Measurements from ENCODE around the gene ZC3H10.
A peak's percentile ranks its signal among the peaks of the same experiment; 100 is the strongest.

Gene ZC3H10

DNA sequence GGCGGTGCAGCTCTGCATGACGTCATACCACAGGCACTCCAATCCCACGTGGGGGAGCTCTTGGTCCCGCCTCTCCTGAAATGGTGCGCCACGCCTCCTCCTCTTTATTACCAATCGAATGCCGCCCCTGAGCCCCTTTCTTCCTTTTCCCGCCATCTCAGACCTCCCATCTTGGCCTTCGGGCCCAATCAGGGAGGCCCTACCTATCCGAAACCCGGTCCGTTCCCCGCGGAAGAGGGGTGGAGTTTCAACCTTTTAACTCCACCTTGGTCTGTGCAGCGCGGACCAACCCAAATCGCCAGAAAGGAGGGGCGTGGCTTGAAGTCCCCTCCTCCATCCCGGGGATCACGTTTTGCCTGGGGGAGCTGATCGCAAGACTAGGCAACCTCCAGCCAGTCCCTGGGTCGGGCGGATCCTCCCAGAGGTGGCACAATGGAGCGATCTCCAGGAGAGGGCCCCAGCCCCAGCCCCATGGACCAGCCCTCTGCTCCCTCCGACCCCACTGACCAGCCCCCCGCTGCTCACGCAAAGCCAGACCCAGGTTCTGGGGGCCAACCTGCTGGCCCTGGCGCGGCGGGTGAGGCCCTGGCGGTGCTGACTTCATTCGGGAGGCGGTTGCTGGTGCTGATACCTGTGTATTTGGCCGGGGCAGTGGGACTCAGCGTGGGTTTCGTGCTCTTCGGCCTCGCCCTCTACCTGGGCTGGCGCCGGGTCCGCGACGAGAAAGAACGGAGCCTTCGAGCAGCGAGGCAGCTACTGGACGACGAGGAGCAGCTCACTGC lies 10.0 kb downstream of the ZC3H10 start, which contains the start of gene ESYT1:
Gene ESYT1, plus strand, starts transcription at position 380 of the 782 bp plus-strand sequence. Its CDS starts 53 bp downstream, at position 433.
- peak; percentile 92 for DNase-seq (ENCODE audit: low spot score)

DNA sequence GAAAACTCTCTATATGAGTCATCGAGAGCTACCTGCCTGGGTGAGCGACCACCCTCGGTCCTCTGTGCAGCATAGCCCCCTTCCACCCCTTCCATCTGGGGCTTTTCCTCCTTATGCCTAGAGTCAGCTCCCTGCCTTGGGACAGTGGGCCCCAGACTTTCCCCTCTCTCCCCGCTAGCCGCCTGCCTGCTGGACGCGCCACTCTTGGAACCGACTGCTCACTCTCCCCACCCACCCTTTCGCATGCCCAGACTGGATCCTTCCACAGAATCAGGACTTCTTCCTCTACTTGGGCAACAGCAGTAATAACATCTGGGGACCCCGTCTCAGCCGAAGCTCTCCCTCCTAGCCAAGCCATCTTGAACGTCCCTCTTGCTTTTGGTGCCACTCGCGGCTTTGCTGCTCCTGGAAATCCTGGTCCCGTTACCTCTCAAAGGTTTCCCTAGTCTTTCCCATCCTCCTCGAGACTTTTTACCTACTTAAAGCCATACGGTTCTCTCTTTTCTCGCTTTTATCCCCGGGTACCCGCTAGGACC lies 10.7 kb downstream of the ZC3H10 start:
- no peak for DNase-seq (ENCODE audit: low spot score)

GRCh38 chr12:56129206-56129941 lies 11.3 kb downstream of the ZC3H10 start:
- DNase-seq (ENCODE audit: low spot score), result no peak

DNA sequence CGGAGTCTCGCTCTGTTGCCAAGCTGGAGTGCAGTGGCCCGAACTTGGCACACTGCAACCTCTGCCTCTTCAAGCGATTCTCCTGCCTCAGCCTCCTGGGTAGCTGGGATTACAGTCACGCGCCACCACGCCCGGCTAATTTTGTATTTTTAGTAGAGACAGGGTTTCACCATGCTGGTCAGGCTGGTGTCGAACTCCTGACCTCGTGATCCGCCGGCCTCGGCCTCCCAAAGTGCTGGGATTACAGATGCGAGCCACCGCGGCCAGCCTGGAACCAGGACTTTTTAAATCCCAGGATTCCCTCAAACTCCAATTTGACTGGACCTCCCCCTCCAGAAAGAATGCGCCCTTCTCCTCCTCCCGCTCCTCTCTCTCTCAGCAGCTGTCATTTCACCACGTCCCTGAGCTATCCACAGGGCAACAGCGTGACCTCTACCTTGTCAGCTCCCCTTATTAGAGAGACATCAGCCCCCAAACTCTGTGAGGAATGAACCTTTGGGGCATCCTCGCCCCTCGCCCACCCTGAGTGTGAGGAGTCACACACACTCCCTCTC lies 12.0 kb downstream of the ZC3H10 start:
- DNase-seq (ENCODE audit: low spot score), result no peak

GRCh38 chr12:56130876-56131275 lies 12.8 kb downstream of the ZC3H10 start:
- DNase-seq (ENCODE audit: low spot score), result no peak

DNA sequence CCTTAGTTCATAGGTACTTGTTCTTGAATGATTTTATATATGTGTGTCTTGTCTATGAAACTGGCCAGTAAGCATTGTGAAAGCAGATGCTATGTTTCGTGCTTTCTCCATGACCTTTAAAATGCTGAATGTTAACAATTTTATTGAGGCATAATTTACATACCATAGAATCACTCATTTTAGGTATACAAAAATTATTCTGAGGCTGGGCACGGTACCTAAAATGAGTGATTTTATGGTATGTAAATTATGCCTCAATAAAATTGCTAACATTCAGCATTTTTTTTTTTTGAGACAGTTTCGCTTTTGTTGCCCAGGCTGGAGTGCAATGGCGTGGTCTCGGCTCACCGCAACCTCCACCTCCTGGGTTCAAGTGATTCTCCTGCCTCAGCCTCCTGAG lies 16.8 kb downstream of the ZC3H10 start:
- no peak for DNase-seq (ENCODE audit: low spot score)

- no peak for DNase-seq (ENCODE audit: low spot score)
These were observed 19.9 kb downstream of the ZC3H10 start for GRCh38 chr12:56137853-56138571.

GRCh38 chr12:56141946-56142784 lies 24.1 kb downstream of the ZC3H10 start:
- no peak for DNase-seq (ENCODE audit: low spot score)

DNA sequence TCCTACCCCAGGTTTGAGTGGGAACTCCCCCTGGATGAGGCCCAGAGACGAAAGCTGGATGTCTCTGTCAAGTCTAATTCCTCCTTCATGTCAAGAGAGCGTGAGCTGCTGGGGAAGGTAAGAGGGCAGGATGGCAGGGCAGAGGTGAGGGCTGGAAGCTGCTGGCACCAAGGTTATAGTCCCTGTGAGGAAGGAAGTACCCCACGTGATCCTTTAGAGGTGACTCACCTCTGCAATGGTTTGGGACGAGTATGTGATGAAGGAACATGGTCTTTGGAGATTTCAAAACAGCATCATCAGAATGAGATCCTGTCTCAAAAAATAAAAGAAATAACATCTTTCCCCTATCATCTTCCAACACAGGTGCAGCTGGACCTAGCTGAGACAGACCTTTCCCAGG lies 25.2 kb downstream of the ZC3H10 start:
- no peak for DNase-seq (ENCODE audit: low spot score)

DNA sequence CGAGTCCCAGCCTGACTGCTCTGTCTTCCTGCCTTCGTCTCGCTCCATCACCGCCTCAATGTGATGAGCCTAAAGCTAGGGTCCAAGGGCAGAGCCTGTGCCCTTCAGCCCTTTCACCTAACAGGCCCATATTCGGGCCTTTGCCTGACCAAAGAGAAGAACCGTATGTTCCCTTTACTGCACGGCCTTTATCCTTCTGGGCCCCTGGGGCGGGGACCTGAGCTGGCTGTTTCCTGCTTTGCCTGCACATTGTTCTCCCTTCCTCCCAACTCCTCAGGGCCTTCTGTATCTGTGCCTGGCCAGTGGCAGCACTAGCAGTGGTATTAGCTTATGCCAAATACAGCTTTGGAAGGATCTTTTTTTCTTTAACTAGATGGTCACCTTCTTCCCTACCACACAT lies 25.8 kb downstream of the ZC3H10 start:
- DNase-seq (ENCODE audit: low spot score), result no peak

DNA sequence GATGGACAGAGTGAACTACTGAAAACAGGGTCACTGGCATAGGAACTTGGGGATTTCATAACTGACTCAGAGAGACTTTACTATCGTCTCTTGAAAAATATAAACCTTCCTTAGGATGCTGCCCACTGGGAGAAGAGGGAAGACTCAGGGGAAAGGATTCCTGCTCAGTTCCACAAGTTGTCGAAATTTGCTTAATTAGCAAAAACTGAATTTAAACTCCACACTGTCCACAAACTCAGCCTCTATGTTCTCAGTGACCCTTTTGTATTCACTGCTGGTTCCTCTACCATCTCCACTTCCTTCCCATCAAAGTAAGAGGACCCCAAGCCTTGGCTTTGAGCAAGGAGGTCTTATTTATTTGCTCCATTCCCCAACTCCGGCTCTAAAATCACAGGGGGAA lies 27.2 kb downstream of the ZC3H10 start:
- DNase-seq (ENCODE audit: low spot score), result no peak

- no peak for DNase-seq (ENCODE audit: low spot score)
These were observed 28.7 kb downstream of the ZC3H10 start for GRCh38 chr12:56146492-56147460.

DNA sequence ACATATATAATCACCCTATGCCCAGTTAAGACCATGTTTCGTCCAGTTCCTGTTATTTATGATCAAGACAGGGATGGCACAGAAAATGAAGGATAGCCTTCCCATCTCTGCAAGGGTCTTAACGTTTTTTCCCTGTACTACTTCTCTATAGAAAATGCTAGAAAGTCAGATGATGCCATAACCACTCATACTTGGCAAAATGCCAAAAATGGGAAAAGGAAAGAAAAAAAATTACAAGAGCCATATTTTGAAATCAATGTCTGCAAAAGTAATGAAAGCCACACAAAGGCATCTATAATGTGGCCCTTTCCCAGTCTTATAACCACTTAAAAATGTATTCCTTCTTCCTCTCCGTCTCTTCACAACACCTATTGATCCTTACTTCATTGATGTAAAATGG lies 32.5 kb downstream of the ZC3H10 start:
- no peak for DNase-seq (ENCODE audit: low spot score)

GRCh38 chr12:56151672-56152131 lies 33.6 kb downstream of the ZC3H10 start:
- DNase-seq (ENCODE audit: low spot score), result peak; percentile 71

DNA sequence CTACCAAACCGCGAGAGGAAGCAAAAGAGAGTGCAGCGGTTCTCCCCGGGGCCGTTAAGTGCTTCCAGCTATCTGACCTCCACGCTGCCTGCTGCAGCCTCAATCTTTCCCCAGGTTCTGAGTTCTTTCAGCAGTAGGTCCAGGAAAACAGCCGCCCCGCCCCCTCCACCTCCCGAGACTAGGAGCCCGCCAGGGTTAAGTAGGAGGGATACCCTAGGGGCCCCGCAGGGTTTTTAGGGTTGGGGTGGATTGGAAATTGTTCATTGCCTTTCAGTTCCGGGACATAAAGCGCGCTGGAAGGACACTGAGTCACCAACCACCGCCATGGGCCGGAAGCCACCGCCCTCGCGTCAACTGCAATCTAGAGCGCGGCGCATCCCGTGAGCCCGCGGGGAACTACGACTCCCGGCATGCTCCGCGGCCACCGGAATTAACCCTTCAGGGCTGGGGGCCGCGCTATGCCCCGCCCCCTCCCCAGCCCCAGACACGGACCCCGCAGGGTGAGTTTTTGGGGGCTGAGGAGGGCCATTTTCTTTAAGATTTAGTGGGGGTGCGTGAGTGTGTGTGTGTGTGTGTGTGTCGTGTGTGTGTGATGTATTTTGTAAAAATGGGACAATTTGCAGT lies 34.2 kb downstream of the ZC3H10 start, which contains the start of gene MYL6B:
Gene MYL6B, plus strand, starts transcription at position 456 of the 624 bp plus-strand sequence. CDS start 1,332 bp downstream, outside the sequence.
- DNase-seq (ENCODE audit: low spot score), result peak; percentile 89

GRCh38 chr12:56152756-56153677 lies 35.0 kb downstream of the ZC3H10 start:
- DNase-seq (ENCODE audit: low spot score), result no peak

GRCh38 chr12:56153678-56154065 lies 35.6 kb downstream of the ZC3H10 start:
- DNase-seq (ENCODE audit: low spot score), result no peak

DNA sequence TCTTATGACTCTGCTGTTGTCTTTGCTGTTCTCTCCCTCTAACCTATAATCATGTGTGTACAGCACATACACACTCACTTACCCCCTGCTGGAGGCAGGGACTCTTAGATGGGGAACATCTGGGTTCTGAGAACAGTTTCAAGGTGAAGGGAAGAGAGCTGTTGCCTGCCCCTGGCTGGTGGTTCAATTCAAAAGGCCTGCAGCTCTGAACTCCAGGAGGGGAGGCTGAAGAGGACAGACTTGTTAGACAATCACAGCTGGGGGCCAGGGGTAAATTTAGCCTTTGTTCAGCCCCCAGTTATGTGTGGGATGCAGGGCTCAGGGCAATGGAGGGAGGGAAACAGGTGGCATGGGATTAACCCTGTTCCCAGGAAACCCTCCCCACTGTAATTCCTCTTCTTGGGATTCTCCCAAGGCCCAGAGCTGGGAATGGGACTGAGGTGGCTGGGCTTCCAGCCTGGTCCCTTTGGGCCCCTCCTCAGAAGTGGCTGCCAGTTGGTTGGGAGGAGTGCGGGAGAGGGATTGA lies 36.2 kb downstream of the ZC3H10 start:
- DNase-seq (ENCODE audit: low spot score), result no peak

Data from HuH-7.5 (cell line).